ENCODE results near the gene SRGAP1.
A peak's percentile ranks its signal among the peaks of the same experiment; 100 is the strongest.

SRGAP1 gene

GRCh38 chr12:63844391-63845341 lies at the start of gene SRGAP1:
SRGAP1 (plus strand) TSS chr12:63844700; CDS start chr12:63844817, 117 bp downstream.
- TF ChIP-seq, protein P1, sequence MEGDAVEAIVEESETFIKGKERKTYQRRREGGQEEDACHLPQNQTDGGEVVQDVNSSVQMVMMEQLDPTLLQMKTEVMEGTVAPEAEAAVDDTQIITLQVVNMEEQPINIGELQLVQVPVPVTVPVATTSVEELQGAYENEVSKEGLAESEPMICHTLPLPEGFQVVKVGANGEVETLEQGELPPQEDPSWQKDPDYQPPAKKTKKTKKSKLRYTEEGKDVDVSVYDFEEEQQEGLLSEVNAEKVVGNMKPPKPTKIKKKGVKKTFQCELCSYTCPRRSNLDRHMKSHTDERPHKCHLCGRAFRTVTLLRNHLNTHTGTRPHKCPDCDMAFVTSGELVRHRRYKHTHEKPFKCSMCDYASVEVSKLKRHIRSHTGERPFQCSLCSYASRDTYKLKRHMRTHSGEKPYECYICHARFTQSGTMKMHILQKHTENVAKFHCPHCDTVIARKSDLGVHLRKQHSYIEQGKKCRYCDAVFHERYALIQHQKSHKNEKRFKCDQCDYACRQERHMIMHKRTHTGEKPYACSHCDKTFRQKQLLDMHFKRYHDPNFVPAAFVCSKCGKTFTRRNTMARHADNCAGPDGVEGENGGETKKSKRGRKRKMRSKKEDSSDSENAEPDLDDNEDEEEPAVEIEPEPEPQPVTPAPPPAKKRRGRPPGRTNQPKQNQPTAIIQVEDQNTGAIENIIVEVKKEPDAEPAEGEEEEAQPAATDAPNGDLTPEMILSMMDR (IDR thresholded peaks at IDR 0.05; ENCODE audit: extremely low read depth, missing control alignments), result no peak
- peak; percentile 50 for DNase-seq (ENCODE audit: low spot score)

- no peak for DNase-seq (ENCODE audit: low spot score)
Observed at GRCh38 chr12:63795032-63795687, 49.3 kb upstream of the SRGAP1 start.

GRCh38 chr12:63795944-63796343 lies 48.6 kb upstream of the SRGAP1 start:
- no peak for DNase-seq (ENCODE audit: low spot score)
- TF ChIP-seq, protein P1 (IDR thresholded peaks at IDR 0.05; ENCODE audit: extremely low read depth, missing control alignments), result no peak

More at GRCh38 chr12:63795032-63795687, 49.3 kb upstream of the SRGAP1 start:
- TF ChIP-seq, protein P1 (IDR thresholded peaks at IDR 0.05; ENCODE audit: extremely low read depth, missing control alignments), result no peak

GRCh38 chr12:63802012-63802608 lies 42.4 kb upstream of the SRGAP1 start:
- peak; percentile 21 for DNase-seq (ENCODE audit: low spot score)
- TF ChIP-seq, protein P1 (IDR thresholded peaks at IDR 0.05; ENCODE audit: extremely low read depth, missing control alignments), result no peak

GRCh38 chr12:63804746-63805145 lies 39.8 kb upstream of the SRGAP1 start:
- TF ChIP-seq, protein P1 (IDR thresholded peaks at IDR 0.05; ENCODE audit: extremely low read depth, missing control alignments), result no peak
- DNase-seq (ENCODE audit: low spot score), result no peak

DNA sequence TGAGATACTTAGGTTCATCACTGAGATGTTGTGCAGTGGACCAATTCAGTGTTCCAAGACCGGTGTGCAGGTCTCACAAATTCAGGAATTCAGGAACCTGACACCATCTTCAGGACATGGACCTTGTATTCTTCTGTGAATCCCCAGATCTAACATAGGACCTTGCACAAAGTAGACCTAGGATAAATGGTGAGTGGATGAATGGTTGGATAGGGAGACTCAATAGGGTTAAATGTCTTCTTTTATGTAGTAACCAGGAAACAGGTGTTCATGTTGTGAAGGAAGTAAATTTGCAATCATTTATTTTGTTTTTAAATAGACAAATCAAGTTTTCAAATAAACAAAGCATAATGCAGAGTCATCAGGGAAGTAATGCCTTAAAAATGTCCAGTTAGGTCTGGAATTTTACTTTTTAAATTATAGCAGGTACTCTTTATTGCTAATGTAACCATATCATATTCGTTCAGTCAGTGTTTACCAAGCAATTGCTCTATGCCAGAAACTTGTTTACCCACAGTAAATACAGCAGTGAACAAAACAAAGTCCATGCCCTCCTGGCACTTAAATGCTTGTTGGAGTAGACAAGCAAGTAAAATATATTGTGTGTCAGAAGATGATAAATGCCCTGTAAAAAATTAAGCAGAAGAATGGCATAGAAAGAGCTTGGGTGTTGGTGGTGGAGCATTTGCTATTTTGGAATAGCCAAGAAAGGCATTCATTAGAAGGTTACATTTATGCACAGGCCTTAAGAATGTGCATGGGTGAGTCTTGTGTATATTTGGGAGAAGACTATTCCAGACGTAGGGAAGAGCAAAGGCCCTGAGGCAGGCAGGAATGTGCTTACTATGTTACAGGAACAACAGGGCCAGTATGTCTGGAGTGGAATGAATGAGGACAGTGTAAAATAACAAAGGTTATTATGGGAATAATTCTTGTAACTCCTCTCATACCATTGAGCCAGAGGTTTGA lies 38.5 kb upstream of the SRGAP1 start:
- no peak for DNase-seq (ENCODE audit: low spot score)
- TF ChIP-seq, protein P1 (IDR thresholded peaks at IDR 0.05; ENCODE audit: extremely low read depth, missing control alignments), result no peak
